Measurements from ENCODE around the gene HNF1A. TPM values are rescaled to one million over a fixed set of nuclear protein-coding genes. Genes with fewer than 3 reads are reported as not detected.

HNF1A gene
- total and polyA plus RNA-seq, 2 of the 13 experiments (the other 11 are each of a cell fraction or from before 2014, with no cell fraction given), result 13.4 to 34.7 TPM

- 0 out of 2 replicates have a peak, but pooled peaks have one; percentile 23 for TF ChIP-seq ZNF792 (CRISPR knock-in tag; IDR thresholded peaks at IDR 0.05)
- 0 out of 2 replicates have a peak, but pooled peaks have one; percentile 5 for TF ChIP-seq ELF1 (CRISPR knock-in tag; IDR thresholded peaks at IDR 0.05)
- 0 out of 2 replicates have a peak, but pooled peaks have one; percentile 58 for TF ChIP-seq HNRNPL (IDR thresholded peaks at IDR 0.05; ENCODE audit: low read depth, low read length)
- peak in 1 of 2 experiments; percentile 32; a peak in 1 of 4 replicates for TF ChIP-seq HMGXB4 (CRISPR knock-in tag; IDR thresholded peaks at IDR 0.05; ENCODE audit: borderline replicate concordance in 1 of 2, low read depth in 1 of 2)
- TF ChIP-seq RBM22 (optimal IDR thresholded peaks at IDR 0.05; ENCODE audit: low read length), result peak; percentile 78
- TF ChIP-seq ZBTB4 (CRISPR knock-in tag; IDR thresholded peaks at IDR 0.05; ENCODE audit: borderline replicate concordance), result peak; percentile 0; the same call in 1 of the 2 replicates
- no peak for TF ChIP-seq ZNF256 (CRISPR knock-in tag; conservative IDR thresholded peaks at IDR 0.05)
- TF ChIP-seq DBP (CRISPR knock-in tag; IDR thresholded peaks at IDR 0.05; ENCODE audit: not compliant biosample characterization), result no peak
- peak; percentile 71 for TF ChIP-seq POLR2G (IDR thresholded peaks at IDR 0.05; ENCODE audit: low read depth, low read length)
- no peak for TF ChIP-seq KLF15 (CRISPR knock-in tag; IDR thresholded peaks at IDR 0.05; ENCODE audit: borderline replicate concordance)
- no peak for TF ChIP-seq ZFP82 (CRISPR knock-in tag; IDR thresholded peaks at IDR 0.05; ENCODE audit: borderline replicate concordance)
- no peak for TF ChIP-seq GATAD2A (CRISPR knock-in tag; IDR thresholded peaks at IDR 0.05)
- peak; percentile 61; the same call in 1 of the 2 replicates for TF ChIP-seq POLR2AphosphoS5 (IDR thresholded peaks at IDR 0.05; ENCODE audit: low read depth, low read length)
- 0 out of 2 replicates have a peak, but pooled peaks have one; percentile 21 for TF ChIP-seq ZNF142 (CRISPR knock-in tag; IDR thresholded peaks at IDR 0.05)
- TF ChIP-seq SALL2 (CRISPR knock-in tag; IDR thresholded peaks at IDR 0.05), result 0 out of 2 replicates have a peak, but pooled peaks have one; percentile 13
- TF ChIP-seq CCDC6 (CRISPR knock-in tag; IDR thresholded peaks at IDR 0.05), result no peak
Measured at GRCh38 chr12:120979220-120979861, 998 bp downstream of the HNF1A start (continued).

Measured in HepG2 (cell line).